GM04503 (cell line): ENCODE results near the gene KY.

Experiments
- DNase-seq: peaks from one replicate; pipeline ENCODE4 v3.0.0-alpha.2; 2012; ENCODE audit warnings: low read depth

KY gene

GRCh38 chr3:134619301-134619615, 31.6 kb downstream of the KY start:
- no peak for DNase-seq

GRCh38 chr3:134618478-134619300, 32.1 kb downstream of the KY start:
- DNase-seq = no peak

- no peak for DNase-seq
Observed at GRCh38 chr3:134617608-134618477, 33.0 kb downstream of the KY start.

GRCh38 chr3:134615743-134616142, 35.1 kb downstream of the KY start:
- no peak for DNase-seq

- no peak for DNase-seq
Observed at GRCh38 chr3:134614955-134615354, 35.9 kb downstream of the KY start.

- DNase-seq = no peak
Observed at GRCh38 chr3:134613006-134613520, 37.8 kb downstream of the KY start.

GRCh38 chr3:134611516-134611915, 39.3 kb downstream of the KY start:
- no peak for DNase-seq

- DNase-seq = no peak
Observed at GRCh38 chr3:134610432-134611385, 40.1 kb downstream of the KY start.

GRCh38 chr3:134609821-134610431, 40.9 kb downstream of the KY start:
- no peak for DNase-seq

GRCh38 chr3:134608771-134609435, 41.9 kb downstream of the KY start:
- DNase-seq = no peak

- DNase-seq = no peak
Observed at GRCh38 chr3:134608023-134608770, 42.6 kb downstream of the KY start.

GRCh38 chr3:134607054-134608022, 43.5 kb downstream of the KY start:
- DNase-seq = no peak

GRCh38 chr3:134606033-134607025, 44.5 kb downstream of the KY start:
- DNase-seq = no peak

- no peak for DNase-seq
Observed at GRCh38 chr3:134605556-134605955, 45.3 kb downstream of the KY start.

GRCh38 chr3:134603956-134604355, 46.9 kb downstream of the KY start:
- no peak for DNase-seq

- DNase-seq = no peak
Observed at GRCh38 chr3:134603480-134603879, 47.3 kb downstream of the KY start.

GRCh38 chr3:134602440-134602814, 48.4 kb downstream of the KY start:
- DNase-seq = no peak
